ENCODE measurements around the gene CT47C1. TPM values are rescaled to one million over a fixed set of nuclear protein-coding genes. Genes with fewer than 3 reads are reported as not detected.
"Not testable (repeated sequence)": the region's sequence is repeated elsewhere in the genome, so short reads cannot be mapped to it uniquely, and the experiment has no call there.

The CT47C1 gene
- not detected for polyA plus RNA-seq
- long read RNA-seq, donor 1 = 0 reads
- long read RNA-seq, donor 2 = 0 reads
- long read RNA-seq, donor 3 = 0 reads
- long read RNA-seq, donor 4 = 0 reads
- long read RNA-seq, donor 5 = 0 reads
- long read RNA-seq, donor 6 = 0 reads
- long read RNA-seq, donor 7 = 0 reads
- long read RNA-seq, donor 8 = 0 reads
- long read RNA-seq, donor 9 = 0 reads
- long read RNA-seq, donor 10 = 0 reads

DNA sequence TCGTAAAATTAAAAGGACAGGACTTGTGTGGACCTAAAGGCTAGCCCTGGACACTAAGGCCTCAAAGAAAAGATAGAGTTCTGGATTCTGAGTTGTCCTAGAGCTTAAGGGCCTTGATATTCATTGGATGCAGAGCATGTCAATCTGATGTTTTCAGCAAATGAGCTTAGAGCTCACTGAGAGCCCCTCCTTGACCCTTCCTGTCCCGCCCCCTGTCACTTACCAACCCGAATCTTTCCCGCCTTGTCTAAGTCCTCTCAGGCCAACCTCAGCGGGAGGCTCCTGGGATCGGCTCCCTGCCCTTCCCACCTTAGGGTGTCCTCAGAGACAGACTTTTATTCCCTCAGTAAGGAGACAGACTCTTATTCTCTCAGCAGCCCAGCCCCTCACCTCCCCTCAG is at the start of gene CT47C1:
Gene CT47C1 (plus strand): TSS at position 250 of the 400 bp plus-strand sequence. CDS start 233 bp downstream, outside the sequence.
- WGBS, 3 donors = 90 to 95% (median 93%) methylated on average over 6 of the region's 6 CpGs
- FAIRE-seq (no peak), DNase-seq (no peak)

DNA sequence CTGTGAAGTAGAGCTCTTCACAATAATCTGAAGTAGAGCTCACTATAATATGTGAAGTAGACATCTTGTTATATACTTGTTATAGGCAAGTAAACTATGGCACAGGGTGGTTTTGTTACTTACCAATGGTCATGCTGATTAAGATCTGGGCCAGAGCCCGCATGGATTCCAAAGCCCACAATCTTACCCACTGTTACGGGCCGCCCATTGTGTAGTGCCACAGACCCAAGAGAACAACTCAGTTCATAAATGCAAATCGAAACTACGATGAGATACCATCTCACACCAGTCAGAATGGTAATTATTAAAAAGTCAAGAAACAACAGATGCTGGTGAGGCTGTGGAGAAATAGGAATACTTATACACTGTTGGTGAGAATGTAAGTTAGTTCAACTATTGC is 46.9 kb upstream of the CT47C1 start:
- DNase-seq (no peak), FAIRE-seq (no peak)
- 93 to 97% (median 94%) methylated on average over 5 of the region's 5 CpGs for WGBS, 3 donors
- no peaks in the 10 kb centered on the region for H3K36me3 ChIP-seq (ENCODE audit: control insufficient read depth in 3 of 3, insufficient read depth in 2 of 3, low read depth in 1 of 3, low read length in 3 of 3)
- H3K27me3 ChIP-seq (ENCODE audit: control insufficient read depth in 3 of 3, insufficient read depth in 3 of 3, low read length in 3 of 3) = no peaks in the 10 kb centered on the region
- H3K9me3 ChIP-seq (ENCODE audit: control insufficient read depth in 2 of 2, insufficient read depth in 1 of 2, low read depth in 1 of 2, low read length in 1 of 2) = no peaks in the 10 kb centered on the region
- H3K4me1 ChIP-seq (ENCODE audit: control insufficient read depth in 3 of 3, insufficient read depth in 2 of 3, low read depth in 1 of 3, low read length in 2 of 3) = no peaks in the 10 kb centered on the region
- H3K4me3 ChIP-seq (ENCODE audit: low read depth in 1 of 3, low read length in 3 of 3) = no peak overlapping the region
- H3K27ac ChIP-seq (ENCODE audit: low read depth in 1 of 3, low read length in 2 of 3) = no peak overlapping the region

More for the DNA sequence above, at the start of gene CT47C1:
- no peaks in the 10 kb centered on the region for H3K9me3 ChIP-seq (ENCODE audit: control insufficient read depth in 2 of 2, insufficient read depth in 1 of 2, low read depth in 1 of 2, low read length in 1 of 2)
- no peaks in the 10 kb centered on the region for H3K36me3 ChIP-seq (ENCODE audit: control insufficient read depth in 3 of 3, insufficient read depth in 2 of 3, low read depth in 1 of 3, low read length in 3 of 3)
- no peaks in the 10 kb centered on the region for H3K27me3 ChIP-seq (ENCODE audit: control insufficient read depth in 3 of 3, insufficient read depth in 3 of 3, low read length in 3 of 3)
- H3K4me3 ChIP-seq (ENCODE audit: low read depth in 1 of 3, low read length in 3 of 3) = no peak within 1 kb of the TSS
- no peak within 1 kb of the TSS for H3K27ac ChIP-seq (ENCODE audit: low read depth in 1 of 3, low read length in 2 of 3)
- no peaks in the 10 kb centered on the region for H3K4me1 ChIP-seq (ENCODE audit: control insufficient read depth in 3 of 3, insufficient read depth in 2 of 3, low read depth in 1 of 3, low read length in 2 of 3)

DNA sequence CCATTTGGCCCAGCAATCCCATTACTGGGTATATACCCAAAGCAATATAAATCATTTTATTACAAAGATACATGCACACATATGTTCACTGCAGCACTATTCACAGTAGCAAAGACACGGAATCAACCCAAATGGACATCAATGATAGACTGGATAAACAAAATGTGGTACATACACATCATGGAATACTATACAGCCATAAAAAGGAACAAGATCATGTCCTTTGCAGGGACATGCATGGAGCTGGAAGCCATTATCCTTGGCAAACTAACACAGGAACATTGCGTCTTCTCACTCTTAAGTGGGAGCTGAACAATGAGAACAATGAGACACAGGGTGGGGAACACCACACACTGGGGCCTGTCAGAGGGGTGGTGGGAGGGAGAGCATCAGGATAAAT is 46.4 kb upstream of the CT47C1 start:
- H3K27me3 ChIP-seq (ENCODE audit: control insufficient read depth in 3 of 3, insufficient read depth in 3 of 3, low read length in 3 of 3); H3K4me3 ChIP-seq (ENCODE audit: low read depth in 1 of 3, low read length in 3 of 3); FAIRE-seq; H3K9me3 ChIP-seq (ENCODE audit: control insufficient read depth in 2 of 2, insufficient read depth in 1 of 2, low read depth in 1 of 2, low read length in 1 of 2); H3K27ac ChIP-seq (ENCODE audit: low read depth in 1 of 3, low read length in 2 of 3); DNase-seq; H3K4me1 ChIP-seq (ENCODE audit: control insufficient read depth in 3 of 3, insufficient read depth in 2 of 3, low read depth in 1 of 3, low read length in 2 of 3); H3K36me3 ChIP-seq (ENCODE audit: control insufficient read depth in 3 of 3, insufficient read depth in 2 of 3, low read depth in 1 of 3, low read length in 3 of 3): not testable (repeated sequence)
- WGBS, 3 donors = 89 to 93% (median 91%) methylated on average over 2 of the region's 2 CpGs

DNA sequence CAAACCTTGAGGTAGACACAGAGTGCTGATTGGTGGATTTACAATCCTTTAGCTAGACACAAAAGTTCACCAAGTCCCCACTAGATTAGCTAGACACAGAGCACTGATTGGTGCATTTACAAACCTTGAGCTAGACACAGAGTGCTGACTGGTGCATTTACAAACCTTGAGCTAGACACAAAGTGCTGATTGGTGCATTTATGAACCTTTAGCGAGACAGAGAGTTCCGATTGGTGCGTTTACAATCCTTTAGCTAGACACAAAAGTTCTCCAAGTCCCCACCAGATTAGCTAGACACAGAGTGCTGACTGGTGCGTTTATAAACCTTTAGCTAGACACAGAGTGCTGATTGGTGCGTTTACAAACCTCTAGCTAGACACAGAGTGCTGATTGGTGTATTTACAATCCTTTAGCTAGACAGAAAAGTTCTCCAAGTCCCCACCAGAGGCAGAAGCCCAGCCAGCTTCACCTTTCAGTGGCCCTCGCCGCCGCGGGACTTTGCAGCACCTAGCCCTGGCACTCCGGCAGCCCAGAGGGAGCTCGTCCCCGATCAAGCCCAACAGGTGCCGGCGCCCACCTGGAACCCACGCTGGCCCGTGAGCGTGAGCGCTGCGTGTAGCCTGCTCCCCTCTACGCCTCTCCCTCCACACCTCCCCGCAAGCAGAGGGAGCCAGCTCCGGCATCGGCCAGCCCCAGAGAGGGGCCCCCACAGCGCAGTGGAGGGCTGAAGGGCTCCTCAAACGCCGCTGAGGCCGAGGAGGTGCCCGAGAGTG is 44.6 kb upstream of the CT47C1 start:
- not testable (repeated sequence) for H3K4me3 ChIP-seq (ENCODE audit: low read depth in 1 of 3, low read length in 3 of 3); H3K27ac ChIP-seq (ENCODE audit: low read depth in 1 of 3, low read length in 2 of 3); H3K27me3 ChIP-seq (ENCODE audit: control insufficient read depth in 3 of 3, insufficient read depth in 3 of 3, low read length in 3 of 3); FAIRE-seq; DNase-seq; H3K4me1 ChIP-seq (ENCODE audit: control insufficient read depth in 3 of 3, insufficient read depth in 2 of 3, low read depth in 1 of 3, low read length in 2 of 3); H3K9me3 ChIP-seq (ENCODE audit: control insufficient read depth in 2 of 2, insufficient read depth in 1 of 2, low read depth in 1 of 2, low read length in 1 of 2); H3K36me3 ChIP-seq (ENCODE audit: control insufficient read depth in 3 of 3, insufficient read depth in 2 of 3, low read depth in 1 of 3, low read length in 3 of 3)
- 93 to 97% (median 95%) methylated on average over 21 to 28 of the region's 28 CpGs for WGBS, 3 donors

DNA sequence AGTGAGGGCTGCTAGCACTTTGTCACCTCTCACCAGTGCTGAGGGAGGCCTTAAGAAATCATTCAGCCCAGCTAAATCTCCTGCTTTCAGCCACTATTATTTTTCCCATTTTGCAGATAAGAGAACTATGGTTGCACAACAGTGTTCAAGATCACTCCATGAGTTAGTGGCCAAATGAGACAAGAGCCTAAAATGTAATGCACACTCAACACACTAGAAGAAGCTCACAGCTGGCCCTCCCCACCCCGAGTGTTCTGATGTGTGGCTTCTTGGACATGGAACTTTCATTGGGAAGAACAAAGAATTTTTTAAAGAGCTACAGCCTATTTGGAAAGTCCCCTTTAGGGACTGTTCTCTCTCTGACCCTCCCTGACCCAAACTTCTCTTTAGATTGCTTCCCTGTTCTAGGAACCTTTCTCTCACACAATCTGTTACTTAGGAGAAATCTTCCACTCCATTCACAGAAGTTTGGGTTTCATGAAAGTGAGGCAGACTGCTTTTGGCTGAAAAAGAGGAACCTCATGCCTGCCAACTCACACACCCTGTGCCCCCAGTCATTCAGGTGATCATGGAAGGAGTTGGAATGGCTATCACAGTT is 44.0 kb upstream of the CT47C1 start:
- H3K36me3 ChIP-seq (ENCODE audit: control insufficient read depth in 3 of 3, insufficient read depth in 2 of 3, low read depth in 1 of 3, low read length in 3 of 3) = no peaks in the 10 kb centered on the region
- H3K4me1 ChIP-seq (ENCODE audit: control insufficient read depth in 3 of 3, insufficient read depth in 2 of 3, low read depth in 1 of 3, low read length in 2 of 3) = no peaks in the 10 kb centered on the region
- no peak overlapping the region for H3K27ac ChIP-seq (ENCODE audit: low read depth in 1 of 3, low read length in 2 of 3)
- peaks cover 0 to 4% of the 10 kb centered on the region in 2 donors for H3K9me3 ChIP-seq (ENCODE audit: control insufficient read depth in 2 of 2, insufficient read depth in 1 of 2, low read depth in 1 of 2, low read length in 1 of 2)
- no peak overlapping the region for H3K4me3 ChIP-seq (ENCODE audit: low read depth in 1 of 3, low read length in 3 of 3)
- H3K27me3 ChIP-seq (ENCODE audit: control insufficient read depth in 3 of 3, insufficient read depth in 3 of 3, low read length in 3 of 3) = no peaks in the 10 kb centered on the region
- FAIRE-seq (no peak), DNase-seq (no peak)
- WGBS, 3 donors = 50 to 80% (median 61%) methylated on average over 1 of the region's 1 CpG

DNA sequence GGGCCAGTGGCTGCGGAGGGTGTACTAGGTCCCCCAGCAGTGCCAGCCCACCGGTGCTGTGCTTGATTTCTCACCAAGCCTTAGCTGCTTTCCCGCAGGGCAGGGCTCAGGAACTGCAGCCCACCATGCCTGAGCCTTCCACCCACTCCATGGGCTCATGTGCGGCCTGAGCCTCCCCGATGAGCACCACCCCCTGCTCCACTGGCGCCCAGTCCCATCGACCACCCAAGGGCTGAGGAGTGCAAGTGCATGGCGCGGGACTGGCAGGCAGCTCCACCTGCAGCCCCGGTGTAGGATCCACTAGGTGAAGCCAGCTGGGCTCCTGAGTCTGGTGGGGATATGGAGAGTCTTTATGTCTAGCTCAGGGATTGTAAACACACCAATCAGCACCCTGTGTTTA is 43.1 kb upstream of the CT47C1 start:
- not testable (repeated sequence) for DNase-seq; H3K4me3 ChIP-seq (ENCODE audit: low read depth in 1 of 3, low read length in 3 of 3); H3K4me1 ChIP-seq (ENCODE audit: control insufficient read depth in 3 of 3, insufficient read depth in 2 of 3, low read depth in 1 of 3, low read length in 2 of 3); FAIRE-seq; H3K27me3 ChIP-seq (ENCODE audit: control insufficient read depth in 3 of 3, insufficient read depth in 3 of 3, low read length in 3 of 3); H3K27ac ChIP-seq (ENCODE audit: low read depth in 1 of 3, low read length in 2 of 3); H3K36me3 ChIP-seq (ENCODE audit: control insufficient read depth in 3 of 3, insufficient read depth in 2 of 3, low read depth in 1 of 3, low read length in 3 of 3)
- peaks cover 0 to 10% of the 10 kb centered on the region in 2 donors for H3K9me3 ChIP-seq (ENCODE audit: control insufficient read depth in 2 of 2, insufficient read depth in 1 of 2, low read depth in 1 of 2, low read length in 1 of 2)
- WGBS, 3 donors = 91 to 97% (median 95%) methylated on average over 5 to 10 of the region's 10 CpGs

DNA sequence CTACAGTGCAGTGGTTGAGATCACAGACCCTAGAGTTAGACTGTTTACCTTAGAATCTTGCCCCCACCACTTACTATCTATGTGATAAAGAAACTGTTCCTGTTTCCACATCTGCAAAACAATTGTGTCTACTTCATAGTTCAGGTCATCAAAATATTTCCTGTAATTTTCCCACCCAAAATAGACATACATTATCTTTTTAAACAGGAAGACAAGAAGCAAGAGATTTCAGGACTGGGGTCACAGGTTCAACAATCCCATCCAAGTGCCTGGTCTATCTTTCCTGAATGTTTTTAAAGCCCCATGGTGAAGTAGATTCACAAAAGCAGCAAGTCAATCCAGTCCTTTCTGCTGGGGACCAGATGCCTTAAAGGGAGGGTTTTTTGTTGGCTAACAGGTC is 41.8 kb upstream of the CT47C1 start:
- H3K9me3 ChIP-seq (ENCODE audit: control insufficient read depth in 2 of 2, insufficient read depth in 1 of 2, low read depth in 1 of 2, low read length in 1 of 2) = peaks cover 0 to 10% of the 10 kb centered on the region in 2 donors
- no peak overlapping the region for H3K4me3 ChIP-seq (ENCODE audit: low read depth in 1 of 3, low read length in 3 of 3)
- no peaks in the 10 kb centered on the region for H3K27me3 ChIP-seq (ENCODE audit: control insufficient read depth in 3 of 3, insufficient read depth in 3 of 3, low read length in 3 of 3)
- H3K27ac ChIP-seq (ENCODE audit: low read depth in 1 of 3, low read length in 2 of 3) = no peak overlapping the region
- H3K4me1 ChIP-seq (ENCODE audit: control insufficient read depth in 3 of 3, insufficient read depth in 2 of 3, low read depth in 1 of 3, low read length in 2 of 3) = no peaks in the 10 kb centered on the region
- no peaks in the 10 kb centered on the region for H3K36me3 ChIP-seq (ENCODE audit: control insufficient read depth in 3 of 3, insufficient read depth in 2 of 3, low read depth in 1 of 3, low read length in 3 of 3)
- FAIRE-seq (no peak), DNase-seq (no peak)

DNA sequence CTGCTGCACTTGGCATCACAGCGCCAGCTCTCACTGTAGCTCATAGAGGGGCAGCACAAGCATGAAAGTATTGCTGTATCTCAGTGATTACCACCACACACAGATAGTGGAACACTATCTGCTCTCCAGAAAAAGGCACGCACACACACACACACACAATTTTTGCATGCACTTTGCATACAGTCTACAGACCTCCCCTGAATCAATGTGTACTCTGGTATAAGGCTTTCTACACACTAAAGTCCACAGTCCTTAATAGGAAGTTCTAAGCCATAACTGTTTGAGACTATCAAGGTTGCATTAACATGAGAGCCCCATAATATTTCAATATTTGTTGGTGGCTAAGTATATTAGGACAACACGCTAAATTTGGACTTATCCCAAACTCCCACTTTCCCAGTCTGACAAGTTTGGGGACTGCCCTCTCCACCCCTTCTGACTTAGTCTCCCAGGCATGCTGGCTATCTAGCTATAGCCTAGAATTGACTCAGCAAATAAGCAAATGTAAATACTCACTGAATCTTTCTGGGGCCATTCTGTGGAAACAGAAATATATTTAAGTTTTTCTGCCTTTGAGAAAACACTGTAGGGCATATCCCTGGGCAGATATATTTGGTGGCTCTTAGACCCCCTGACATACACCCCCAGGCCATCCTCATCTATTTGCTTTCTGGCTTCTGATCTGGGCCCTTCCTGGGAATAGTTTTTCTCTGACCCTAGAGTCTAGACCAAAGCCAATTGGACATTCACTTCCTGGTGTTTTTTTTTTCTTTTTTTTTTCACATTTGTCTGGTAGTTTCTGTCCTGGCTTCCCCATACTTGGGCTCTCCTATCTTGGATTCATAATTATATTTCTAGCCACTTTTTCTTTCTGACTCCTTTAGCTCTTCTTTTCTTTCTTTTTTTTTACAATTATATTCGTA is 36.4 kb upstream of the CT47C1 start:
- FAIRE-seq (no peak), DNase-seq (no peak)
- Histone ChIP-seq H3K27ac (ENCODE audit: low read depth in 1 of 3, low read length in 2 of 3) (no peak overlapping the region), H3K27me3 (ENCODE audit: control insufficient read depth in 3 of 3, insufficient read depth in 3 of 3, low read length in 3 of 3) (no peaks in the 10 kb centered on the region), H3K9me3 (ENCODE audit: control insufficient read depth in 2 of 2, insufficient read depth in 1 of 2, low read depth in 1 of 2, low read length in 1 of 2) (peaks cover 0 to 10% of the 10 kb centered on the region in 2 donors), H3K4me1 (ENCODE audit: control insufficient read depth in 3 of 3, insufficient read depth in 2 of 3, low read depth in 1 of 3, low read length in 2 of 3) (peaks cover 0 to 4% (median 0%) of the 10 kb centered on the region in 3 donors), H3K36me3 (ENCODE audit: control insufficient read depth in 3 of 3, insufficient read depth in 2 of 3, low read depth in 1 of 3, low read length in 3 of 3) (no peaks in the 10 kb centered on the region), H3K4me3 (ENCODE audit: low read depth in 1 of 3, low read length in 3 of 3) (no peak overlapping the region)
- WGBS, 3 donors = 81 to 85% (median 81%) methylated on average over 4 of the region's 4 CpGs

Data from small intestine (tissue), 16 donors.